HL-60 (cell line): Measurements from ENCODE around the gene SOX6.

Experiments
- DNase-seq, 2 experiments: peaks; one replicate each; pipeline ENCODE4 v3.0.0-alpha.2; 2010 to 2020; ENCODE audit warnings: low read depth in 1 of 2, low spot score in 1 of 2
- H3K27ac ChIP-seq: fragments of 250-450 bp; sonication (Bioruptor Pico); replicated peaks from 2 replicates; pipeline ENCODE4 v1.5.1; 2020; ENCODE audit warnings: mild to moderate bottlenecking, moderate library complexity
- H3K27me3 ChIP-seq: fragments of 250-450 bp; sonication (Bioruptor Pico); 2 replicates; pipeline ENCODE4 v1.5.1; 2021; ENCODE audit warnings: mild to moderate bottlenecking, moderate library complexity; ENCODE audit not compliant: insufficient read depth, poor library complexity, severe bottlenecking
- H3K4me3 ChIP-seq: replicated peaks from 2 replicates; pipeline ENCODE4 v1.5.1; 2011; ENCODE audit warnings: mild to moderate bottlenecking, control low read depth, low read length; ENCODE audit not compliant: insufficient read depth
- CTCF ChIP-seq: IDR thresholded peaks from one replicate; pipeline ENCODE4 v1.5.1; 2011; ENCODE audit warnings: low read length, control low read depth, inconsistent platforms; ENCODE audit not compliant: insufficient read depth
- GABPA ChIP-seq: IDR thresholded peaks from 2 replicates; pipeline ENCODE4 v1.6.1; 2012; ENCODE audit warnings: low read depth
- POLR2AphosphoS5 ChIP-seq: IDR thresholded peaks from 2 replicates; pipeline ENCODE4 v1.6.1; 2012; ENCODE audit warnings: low read depth
- REST ChIP-seq: IDR thresholded peaks from 2 replicates; pipeline ENCODE4 v1.6.1; 2012; ENCODE audit warnings: low read depth; ENCODE audit not compliant: insufficient replicate concordance
- SPI1 ChIP-seq: IDR thresholded peaks from 2 replicates; pipeline ENCODE4 v1.6.1; 2012; ENCODE audit warnings: low read depth, mild to moderate bottlenecking, borderline replicate concordance

SOX6 gene

GRCh38 chr11:15918674-15919073 is 437.7 kb downstream of the SOX6 start:
- DNase-seq, result no peak
- H3K27me3 ChIP-seq, result no peaks in the 10 kb centered on the region
- H3K4me3 ChIP-seq, result no peak overlapping the region
- no peak for TF ChIP-seq REST
- TF ChIP-seq SPI1, result no peak
- no peak for TF ChIP-seq POLR2AphosphoS5
- TF ChIP-seq CTCF, result no peak
- TF ChIP-seq GABPA, result no peak
- no peak overlapping the region for H3K27ac ChIP-seq

- no peak for DNase-seq
- Histone ChIP-seq H3K27me3 (no peaks in the 10 kb centered on the region), H3K27ac (no peak overlapping the region), H3K4me3 (no peak overlapping the region)
- TF ChIP-seq REST, result no peak
Observed at GRCh38 chr11:15918212-15918611, 438.1 kb downstream of the SOX6 start.
